GM12875 (cell line): Measurements from ENCODE around the gene ZNF688.

Experiments
- H3K4me3 ChIP-seq: one replicate; pipeline ENCODE4 v1.5.1; 2011; ENCODE audit warnings: low read depth, low read length, control low read depth
- TF ChIP-seq, protein P1 (sequence below): IDR thresholded peaks from 2 replicates; pipeline ENCODE4 v1.5.1; 2011; ENCODE audit warnings: low read depth, mild to moderate bottlenecking, control low read depth, inconsistent platforms, low read length, moderate library complexity, borderline replicate concordance; ENCODE audit not compliant: insufficient read depth

ZNF688 gene

DNA sequence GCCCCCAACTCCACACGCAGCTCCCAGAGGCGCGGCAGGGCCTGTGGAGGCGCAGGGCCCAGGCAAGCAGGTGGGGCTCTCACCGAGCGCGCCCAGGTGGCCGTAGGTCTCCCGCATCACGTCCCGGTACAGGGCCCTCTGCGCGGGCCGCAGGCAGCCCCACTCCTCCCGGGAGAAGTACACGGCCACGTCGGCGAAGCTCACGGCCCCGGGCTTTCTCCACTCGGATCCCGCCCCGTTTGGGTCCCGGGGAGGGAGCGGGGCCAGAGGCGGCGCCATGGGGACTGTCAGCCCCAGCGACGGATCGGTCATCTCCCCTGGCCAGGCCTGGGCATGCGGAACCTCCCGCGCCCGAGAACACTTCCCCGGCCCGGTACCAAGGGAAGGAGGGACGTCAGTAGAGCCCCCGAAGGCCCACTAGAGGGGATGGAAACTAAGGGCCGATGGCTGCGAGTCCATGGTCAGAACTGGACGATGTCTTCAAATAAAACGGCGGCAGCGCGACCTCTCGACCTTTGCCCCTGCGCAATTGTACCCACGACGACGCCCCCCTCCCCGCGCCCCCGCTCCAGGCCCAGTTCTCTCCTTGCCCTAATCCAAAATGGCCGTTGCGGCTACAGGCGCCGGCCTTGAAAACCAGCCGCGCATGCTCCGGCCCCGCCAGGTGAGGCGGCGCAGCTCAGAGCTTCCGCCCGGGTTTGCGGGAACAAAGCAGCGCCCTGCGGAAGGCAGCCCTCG, 37.0 kb downstream of the ZNF688 start, which contains the start of gene ZNF747:
Gene ZNF747, minus strand, starts transcription at position 491 of the 738 bp plus-strand sequence. Its CDS starts 179 bp downstream, at position 312.
- peak within 1 kb of the TSS; percentile 77 for H3K4me3 ChIP-seq
- TF ChIP-seq, protein P1, sequence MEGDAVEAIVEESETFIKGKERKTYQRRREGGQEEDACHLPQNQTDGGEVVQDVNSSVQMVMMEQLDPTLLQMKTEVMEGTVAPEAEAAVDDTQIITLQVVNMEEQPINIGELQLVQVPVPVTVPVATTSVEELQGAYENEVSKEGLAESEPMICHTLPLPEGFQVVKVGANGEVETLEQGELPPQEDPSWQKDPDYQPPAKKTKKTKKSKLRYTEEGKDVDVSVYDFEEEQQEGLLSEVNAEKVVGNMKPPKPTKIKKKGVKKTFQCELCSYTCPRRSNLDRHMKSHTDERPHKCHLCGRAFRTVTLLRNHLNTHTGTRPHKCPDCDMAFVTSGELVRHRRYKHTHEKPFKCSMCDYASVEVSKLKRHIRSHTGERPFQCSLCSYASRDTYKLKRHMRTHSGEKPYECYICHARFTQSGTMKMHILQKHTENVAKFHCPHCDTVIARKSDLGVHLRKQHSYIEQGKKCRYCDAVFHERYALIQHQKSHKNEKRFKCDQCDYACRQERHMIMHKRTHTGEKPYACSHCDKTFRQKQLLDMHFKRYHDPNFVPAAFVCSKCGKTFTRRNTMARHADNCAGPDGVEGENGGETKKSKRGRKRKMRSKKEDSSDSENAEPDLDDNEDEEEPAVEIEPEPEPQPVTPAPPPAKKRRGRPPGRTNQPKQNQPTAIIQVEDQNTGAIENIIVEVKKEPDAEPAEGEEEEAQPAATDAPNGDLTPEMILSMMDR, result no peak

GRCh38 chr16:30533748-30534367, 37.7 kb downstream of the ZNF688 start:
- TF ChIP-seq, protein P1, result no peak
- H3K4me3 ChIP-seq, result peak overlapping the region; percentile 77

GRCh38 chr16:30533146-30533522, 38.4 kb downstream of the ZNF688 start:
- TF ChIP-seq, protein P1, result no peak
- no peak overlapping the region for H3K4me3 ChIP-seq

DNA sequence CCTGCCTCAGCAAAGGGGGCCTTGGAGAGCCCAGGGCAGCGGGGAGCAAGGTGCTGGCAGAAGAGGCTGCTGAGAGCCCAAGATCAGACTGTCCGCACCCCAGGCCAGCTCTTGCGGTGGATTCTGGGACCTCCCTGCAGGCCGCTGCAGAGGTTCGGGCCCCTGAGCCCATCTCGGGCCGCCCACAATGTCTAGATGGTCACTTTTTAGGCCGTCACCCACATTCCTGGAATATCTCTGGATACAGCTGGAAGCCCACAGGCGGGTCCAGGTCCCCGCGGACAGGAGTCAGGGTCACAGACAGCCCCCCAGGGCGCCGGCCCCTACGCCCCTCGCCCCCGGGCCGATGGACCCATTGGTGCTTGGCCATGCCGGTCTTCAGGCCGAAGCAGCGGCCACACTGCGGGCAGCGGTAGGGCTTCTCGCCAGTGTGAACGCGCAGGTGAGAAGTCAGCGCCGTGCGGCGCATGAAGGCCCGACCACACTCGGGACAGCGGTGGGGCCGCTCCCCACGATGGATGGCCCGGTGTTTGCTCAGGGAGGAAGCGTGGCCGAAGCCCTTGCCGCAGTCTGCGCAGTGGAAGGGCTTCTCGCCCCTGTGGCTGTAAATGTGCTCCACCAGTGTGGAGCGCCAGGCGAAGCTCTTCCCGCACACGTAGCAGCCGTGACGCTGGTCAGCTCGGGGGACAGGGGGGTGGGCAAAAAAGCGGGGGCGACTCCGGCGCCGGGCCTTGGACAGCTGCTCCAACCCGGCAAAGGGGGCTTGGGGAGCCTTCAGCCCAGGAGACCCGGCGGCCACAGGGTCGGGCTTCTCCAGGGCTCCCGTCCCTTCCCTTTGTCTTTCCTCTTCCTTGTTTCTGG, 39.0 kb downstream of the ZNF688 start:
- no peak overlapping the region for H3K4me3 ChIP-seq
- TF ChIP-seq, protein P1, result no peak

DNA sequence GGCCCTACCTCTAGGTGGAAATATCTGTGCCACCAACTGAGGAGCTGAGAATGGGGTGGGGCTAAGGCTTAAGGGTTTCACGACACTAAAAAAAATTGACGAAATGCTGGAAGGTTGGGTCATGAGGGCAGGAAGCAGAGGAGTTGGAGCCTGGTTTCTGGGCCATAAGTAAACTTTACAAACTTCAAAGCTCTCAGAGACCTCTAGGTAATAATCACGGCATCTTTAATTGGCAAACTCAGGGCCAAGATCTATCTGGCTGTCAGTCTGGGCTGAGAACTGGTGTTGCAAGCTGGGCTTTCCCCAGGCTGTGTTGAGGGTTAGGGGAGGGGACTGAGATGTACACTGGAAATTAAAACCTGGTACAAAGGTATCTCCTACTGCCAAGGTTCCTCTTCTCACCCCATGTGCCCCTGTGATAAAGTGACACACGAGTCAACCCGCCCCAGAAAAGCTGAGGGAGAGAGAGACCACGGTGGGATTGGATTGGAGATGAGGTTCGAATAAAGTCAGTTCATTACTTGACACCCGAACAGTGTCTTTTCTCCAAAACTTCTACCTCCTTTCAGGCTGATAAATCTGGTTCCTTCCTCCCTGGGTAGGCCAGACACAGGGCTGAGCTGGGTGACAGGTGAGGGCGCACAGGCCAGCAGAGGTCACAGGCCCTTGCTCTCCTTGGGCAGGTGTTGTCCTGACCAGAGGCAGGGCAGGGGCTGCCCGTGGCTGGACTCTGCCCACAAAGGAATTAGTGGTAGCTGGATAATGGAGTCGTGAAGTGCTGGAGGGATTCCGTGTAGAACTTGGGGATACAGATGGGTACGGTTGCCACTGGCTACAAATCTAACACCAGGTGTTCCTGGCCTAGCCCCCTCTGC, 41.1 kb downstream of the ZNF688 start:
- no peak overlapping the region for H3K4me3 ChIP-seq
- TF ChIP-seq, protein P1, result no peak

DNA sequence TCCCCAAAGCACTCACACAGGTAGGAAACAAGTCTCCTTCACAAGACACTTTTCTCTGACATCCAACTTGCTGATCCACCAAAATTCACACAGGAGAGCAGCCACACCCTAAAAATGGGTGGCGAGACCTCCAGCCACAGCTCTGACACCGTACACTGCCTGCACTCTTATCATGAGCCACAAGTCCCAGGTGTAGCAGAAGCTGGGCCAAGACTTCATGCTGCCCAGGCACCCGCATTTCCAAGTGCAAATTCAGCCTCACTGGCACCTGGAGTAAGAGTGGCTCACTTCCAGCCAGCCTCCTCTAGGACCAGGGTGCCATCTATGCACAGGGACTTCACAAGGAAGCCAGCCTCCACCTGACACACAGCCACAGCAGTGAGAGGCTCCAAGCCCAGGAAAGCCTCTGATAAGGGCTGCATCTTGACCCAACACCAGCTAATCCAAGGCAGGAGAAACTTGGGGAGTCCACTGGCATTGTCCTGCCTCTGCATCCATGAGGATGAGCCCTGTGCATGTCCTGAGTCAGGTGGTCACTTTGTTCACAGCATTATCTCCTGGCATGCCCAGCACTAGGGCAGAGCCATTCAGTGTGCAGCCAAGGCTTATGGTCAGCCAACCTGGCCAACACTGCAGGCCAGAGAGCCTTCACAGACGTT, 42.6 kb downstream of the ZNF688 start:
- no peak overlapping the region for H3K4me3 ChIP-seq
- TF ChIP-seq, protein P1, result no peak
